ENCODE results near the gene TNRC6C.

Gene TNRC6C

DNA sequence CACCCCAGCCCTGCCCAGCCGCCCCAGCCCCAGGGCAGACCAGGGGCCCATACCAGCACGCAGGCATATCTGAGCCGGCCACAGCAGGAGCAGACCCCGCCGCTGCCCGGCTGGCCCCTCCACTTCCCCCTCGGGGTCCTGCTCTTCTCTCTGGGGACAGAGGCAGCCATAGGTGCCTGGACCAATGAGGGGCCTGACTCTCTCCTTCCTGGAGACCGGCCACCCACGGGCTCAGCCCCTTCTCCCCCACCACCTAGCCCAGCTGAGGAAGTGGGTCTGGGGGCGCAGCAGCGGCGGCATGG is 166.3 kb downstream of the TNRC6C start:
- no peak for DNase-seq (ENCODE audit: low read depth, low spot score)

DNA sequence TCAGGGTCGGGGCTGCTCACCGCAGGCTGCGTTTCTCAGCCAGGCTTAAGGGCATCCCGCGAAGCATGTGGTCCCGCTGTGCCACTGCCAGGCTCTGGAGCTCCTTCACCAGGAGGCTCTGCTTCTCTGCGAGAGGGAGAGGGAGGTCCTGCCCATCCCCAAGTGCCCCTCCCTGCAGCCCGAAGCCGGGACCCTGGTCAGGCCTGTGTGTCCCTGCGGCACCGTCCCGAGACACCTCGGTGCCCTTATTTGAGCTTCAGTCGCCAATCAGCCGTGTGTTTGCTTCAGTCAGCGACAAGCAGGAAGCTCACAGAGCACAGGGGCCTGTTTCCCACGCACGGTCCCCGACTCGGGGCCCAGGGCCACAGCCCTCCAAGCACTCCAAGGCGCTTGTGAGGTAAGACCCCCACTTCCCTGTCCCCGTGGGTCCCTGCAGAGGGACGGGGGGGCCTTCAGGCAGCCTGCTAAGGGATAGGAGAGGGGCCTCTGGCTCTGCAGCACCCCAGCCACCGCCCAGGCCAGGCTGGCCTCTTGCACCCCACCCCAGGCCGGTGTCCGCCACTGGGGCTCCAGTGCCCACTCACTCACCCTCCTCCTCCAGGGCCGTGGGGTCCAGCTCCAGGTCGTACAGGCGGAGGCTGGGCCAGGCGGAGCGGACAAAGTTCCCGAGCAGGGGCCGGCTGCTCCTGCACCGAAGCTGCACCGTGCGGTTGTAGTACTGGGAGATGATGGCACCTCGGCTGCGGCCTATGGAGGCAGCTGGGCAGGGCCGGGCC is 166.8 kb downstream of the TNRC6C start:
- no peak for DNase-seq (ENCODE audit: low read depth, low spot score)

DNA sequence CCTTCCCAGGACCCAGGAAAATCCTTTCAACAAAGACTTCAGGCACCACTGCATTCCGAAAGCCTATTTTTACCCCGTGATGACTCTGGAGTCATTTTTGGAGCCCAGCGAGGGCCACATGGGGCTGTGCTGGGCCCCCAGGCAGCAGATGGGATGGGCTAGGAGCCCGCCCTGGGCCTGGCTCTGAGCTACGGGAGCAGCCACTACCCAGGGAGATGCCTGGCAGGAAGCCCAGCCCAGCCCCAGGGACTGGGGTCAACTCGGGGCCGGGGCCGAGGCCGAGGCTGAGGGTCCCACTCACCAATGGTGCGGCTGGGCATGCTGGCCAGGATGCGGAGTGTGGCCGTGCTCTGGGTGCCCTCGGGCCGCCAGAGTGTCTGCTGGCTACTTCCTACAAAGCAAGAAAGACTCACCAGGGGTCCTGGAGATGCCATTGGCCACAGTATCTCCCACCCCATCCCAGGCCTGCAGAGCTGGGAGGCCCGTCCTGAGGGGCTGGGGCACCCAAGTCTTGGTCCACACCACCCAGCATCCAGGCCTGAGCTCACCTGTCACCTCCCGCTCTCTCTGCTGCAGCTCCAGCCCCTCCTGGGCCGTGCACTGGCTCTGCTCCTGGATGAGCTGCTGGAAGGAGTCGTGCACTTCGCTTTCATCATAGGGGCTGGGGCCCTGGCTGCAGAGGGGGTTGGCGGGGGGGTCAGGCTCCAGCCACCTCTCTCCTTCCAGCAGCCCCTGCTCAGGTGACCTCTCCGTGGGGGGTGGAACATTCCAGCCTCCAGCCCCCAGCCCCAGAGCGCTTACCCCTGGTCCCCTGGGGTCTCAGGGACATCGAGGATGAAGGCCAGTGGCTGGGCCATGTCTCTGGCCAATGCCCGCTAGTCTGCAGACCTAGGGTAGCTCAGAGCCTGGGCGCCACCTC is 167.7 kb downstream of the TNRC6C start:
- DNase-seq (ENCODE audit: low read depth, low spot score), result no peak

DNA sequence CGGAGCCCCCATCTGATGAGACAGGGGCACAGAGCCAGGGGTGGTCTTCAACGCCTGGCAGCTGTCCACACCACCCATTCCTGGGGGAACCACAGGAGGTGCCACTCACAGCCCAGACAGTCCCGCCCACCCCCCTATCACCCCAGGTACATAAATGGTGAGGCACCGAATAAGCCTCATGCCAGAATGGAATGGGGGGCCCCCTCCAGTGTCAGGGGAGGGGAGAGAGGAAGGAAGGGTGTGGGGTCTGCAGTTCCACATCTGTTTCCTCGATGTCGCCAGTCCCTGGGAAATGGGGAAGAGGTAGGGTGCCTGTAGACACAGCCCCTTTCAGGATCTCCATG is 168.4 kb downstream of the TNRC6C start:
- DNase-seq (ENCODE audit: low read depth, low spot score), result no peak

DNA sequence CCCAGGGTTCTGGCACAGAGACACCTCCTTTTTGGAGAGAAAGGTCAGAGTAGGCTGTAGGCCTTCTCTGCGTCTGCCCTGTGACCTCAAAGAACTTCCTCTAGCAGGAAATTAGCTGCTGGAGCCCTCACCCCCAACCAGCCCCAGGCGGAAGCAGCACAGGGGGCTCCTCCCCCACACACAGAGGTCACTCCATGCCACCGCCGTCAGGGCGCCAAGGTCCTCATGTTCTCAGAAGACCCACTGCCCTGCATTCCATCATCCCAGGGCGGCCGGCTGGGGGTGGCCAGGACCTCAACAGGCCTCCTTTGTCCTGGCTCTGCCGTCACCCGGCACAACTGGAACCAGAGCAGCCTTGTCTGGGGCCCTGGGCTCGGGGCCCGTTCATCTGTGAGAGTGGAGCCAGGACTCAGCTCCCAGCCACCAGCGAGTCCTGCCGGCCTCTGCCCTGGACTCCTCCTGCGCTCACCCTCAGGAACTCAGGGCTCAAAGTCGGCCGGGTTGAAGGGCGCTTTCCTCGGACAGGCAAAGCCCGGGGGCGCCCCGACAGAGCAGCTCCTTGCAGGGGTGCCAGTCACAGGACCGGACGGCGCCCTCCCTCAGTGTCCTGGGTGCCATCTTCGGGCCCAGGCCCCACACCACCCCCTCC is 168.9 kb downstream of the TNRC6C start:
- DNase-seq (ENCODE audit: low read depth, low spot score), result no peak

DNA sequence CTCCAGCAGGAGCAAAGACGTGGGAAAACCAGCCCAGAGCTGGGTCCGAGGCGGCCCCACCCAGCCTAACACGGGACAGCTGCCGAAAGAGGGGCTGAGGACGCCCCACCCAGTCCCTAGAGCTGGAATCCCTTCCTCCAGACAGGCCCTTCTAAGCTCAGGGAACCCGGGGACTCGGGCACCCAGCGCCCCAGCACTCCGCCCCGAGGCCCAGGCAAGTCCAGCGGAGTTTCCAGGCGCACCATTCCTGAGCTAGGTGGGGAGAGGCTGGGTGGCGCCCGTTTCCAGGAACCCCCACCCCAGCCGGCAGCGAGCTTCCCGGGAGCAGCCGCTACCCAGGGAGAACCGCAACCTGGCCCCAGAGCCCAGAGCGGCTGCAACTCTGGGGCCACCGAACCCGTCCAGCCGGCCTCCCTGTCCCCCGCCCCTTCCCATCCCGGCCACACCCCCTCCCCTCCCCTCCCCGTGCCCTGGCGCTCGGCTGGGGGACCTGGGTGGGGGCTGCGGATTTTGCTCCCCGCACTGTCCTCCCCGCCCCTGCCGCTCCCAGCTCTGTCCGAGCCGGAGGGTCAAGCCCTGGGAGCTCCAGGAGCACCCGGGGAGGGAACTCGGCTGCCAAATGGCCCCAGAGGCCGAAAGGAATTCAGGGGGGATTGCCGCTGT is 169.5 kb downstream of the TNRC6C start:
- no peak for DNase-seq (ENCODE audit: low read depth, low spot score)

DNA sequence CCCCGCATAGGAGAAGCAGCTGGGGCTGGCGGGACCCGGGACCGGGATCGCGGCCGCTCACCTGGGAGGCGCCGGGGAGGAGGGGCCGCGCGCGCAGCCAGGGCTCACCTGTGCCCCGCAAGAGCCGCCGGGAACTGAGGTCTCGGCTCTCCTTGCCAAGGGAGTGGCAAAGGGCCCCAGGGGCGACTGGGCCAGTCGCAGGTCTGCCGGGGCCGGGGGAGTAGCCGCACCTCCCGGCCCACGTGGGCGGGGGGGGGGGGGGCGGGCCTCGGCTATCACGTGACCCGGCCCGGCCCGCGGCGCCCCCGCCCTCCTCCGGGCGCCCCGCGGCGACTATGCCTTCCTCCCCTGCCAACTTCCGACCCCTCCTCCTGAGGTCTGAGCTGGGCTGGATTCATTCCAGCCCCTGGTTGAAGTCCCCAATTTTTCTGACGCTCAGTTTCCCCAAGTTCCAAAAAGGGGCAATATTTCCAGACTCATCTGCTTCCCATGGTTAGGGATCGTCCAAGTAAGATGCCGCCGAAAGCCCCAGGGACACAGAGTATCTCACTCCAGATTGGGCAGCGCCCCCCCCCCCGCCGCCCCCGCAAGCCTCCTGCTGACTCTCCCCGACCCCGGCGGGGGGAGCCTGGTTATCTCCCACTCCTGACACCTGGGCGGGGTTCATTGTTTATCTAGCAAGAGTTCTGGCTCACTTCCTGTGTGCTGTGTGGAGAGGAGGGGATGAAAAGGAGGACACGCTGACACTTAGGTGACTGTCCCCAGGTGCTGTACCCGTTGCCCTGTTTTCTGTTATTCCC is 170.2 kb downstream of the TNRC6C start, which contains the start of gene TMC6:
TMC6 (minus strand) TSS at position 205 of the 800 bp plus-strand sequence. CDS start 1,923 bp downstream, outside the sequence.
- no peak for DNase-seq (ENCODE audit: low read depth, low spot score)

DNA sequence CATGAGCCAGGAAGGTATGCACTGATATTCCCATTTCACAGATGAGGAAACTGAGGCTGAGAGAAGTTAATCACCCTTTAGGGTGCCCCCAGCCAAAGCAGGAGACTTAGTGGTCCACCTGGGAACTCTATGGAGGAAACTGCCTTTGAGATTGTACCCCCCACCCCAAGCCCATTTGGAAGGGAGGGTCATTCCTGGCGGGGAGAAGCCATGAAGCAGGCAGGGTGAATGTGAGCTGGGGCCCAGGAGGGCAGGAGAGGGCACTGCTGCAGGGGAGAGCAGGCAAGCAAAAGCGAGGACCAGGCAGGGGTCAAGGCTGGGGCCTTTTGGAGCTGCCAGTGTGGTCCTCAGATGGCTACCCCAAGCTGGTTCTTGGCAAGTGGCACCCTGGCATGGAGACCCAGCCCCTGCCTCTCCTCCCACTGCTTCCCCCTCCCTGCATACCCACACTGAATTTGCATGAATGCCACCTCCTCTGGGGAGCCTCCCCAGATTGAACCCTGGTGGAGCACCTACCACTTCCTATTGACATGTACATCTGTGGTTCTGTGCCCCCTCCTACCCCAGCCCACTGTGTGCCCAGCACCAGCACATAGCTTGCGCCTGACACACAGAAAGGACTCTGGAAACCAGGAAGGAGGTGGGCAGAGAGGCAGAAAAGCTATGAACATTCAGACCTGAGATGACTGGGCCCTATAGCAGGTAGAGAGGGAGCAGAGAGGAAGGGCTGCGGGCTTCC is 171.0 kb downstream of the TNRC6C start:
- DNase-seq (ENCODE audit: low read depth, low spot score), result no peak

DNA sequence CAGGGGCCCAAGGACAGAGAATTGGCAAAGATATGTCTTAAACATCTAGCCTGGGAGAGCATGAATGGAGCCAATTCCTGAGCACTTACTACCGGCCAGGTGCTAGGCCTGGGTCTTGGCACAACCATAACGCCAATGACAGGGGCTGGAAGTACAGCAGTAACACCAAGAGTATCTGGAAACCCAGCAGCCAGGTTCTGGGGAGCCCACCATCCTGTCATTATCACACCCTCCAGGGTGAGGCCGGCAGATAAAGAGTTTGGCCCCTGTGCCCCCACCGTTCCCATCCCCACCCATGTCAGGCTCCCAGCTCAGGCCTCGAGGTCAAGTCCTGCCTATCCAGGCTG is 171.6 kb downstream of the TNRC6C start:
- no peak for DNase-seq (ENCODE audit: low read depth, low spot score)

DNA sequence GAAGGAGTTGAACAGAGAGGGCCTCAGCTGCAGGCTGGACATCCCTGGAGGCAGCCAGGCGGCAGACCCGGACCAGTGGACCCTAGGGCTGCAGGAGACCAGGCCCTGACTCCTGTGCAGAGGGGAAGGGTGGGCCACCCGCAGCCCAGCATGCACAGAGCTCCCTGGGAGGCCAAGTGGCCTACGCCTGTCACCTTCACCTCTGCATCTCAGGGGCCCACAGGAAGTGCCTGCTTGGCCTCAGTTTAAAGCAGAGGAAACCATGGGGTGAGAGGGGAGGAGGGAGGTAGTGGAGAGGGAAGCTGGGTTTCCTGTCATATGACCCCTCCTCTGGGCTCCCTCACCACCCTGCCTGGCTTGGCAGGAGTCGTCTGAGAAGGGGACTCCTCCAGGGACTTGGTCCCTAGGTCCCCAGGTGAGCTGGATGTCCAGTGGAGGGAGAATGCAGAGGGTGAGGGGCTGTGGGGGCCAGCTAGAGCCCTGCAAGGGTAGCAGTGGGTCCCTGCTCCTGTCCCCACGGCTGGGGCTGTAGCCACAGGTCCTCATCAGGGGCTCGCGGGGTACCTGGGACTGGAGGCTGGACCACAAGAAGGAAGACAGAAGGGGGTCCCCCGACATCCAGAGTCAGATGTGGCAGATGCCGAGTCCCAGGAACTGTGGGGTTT is 172.1 kb downstream of the TNRC6C start, which contains the start of gene TMC8:
TMC8 (plus strand) TSS at position 335 of the 665 bp plus-strand sequence. CDS start 818 bp downstream, outside the sequence.
- DNase-seq (ENCODE audit: low read depth, low spot score), result no peak

DNA sequence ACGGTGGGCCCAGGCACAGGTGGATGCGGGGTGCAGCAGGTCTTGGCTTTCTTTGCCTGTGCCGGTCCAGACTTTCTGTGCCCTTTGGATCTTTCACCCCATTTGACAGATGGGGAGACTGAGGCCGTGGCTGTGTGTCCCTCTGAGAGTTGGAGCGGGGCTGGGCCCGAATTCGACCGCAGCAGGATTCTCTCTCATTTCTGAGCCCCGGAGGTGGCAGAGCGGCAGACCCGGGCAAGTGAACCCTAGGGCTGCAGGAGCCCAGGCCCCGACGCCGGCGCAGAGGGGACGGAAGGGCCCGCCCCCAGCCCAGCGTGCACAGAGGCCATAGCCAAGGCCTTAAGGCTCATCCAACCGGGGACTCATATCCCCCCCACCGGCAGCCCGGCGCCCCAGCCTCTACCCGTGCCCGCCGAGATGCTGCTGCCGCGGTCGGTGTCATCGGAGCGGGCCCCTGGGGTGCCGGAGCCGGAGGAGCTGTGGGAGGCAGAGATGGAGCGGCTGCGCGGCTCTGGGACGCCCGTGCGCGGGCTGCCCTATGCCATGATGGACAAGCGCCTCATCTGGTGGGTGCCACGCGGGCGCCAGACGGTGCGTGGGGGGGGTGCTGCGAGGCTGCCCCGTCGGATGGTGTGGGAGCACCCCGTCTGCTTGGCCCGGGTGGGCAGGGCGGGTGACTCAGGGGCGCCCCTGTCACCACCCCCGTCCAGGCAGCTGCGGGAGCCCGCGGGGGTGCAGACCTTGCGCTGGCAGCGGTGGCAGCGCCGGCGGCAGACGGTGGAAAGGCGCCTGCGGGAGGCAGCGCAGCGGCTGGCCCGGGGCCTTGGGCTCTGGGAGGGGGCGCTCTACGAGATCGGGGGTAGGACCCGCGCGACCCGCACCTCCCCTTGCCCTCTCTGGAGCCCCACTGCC is 172.9 kb downstream of the TNRC6C start:
- no peak for DNase-seq (ENCODE audit: low read depth, low spot score)

DNA sequence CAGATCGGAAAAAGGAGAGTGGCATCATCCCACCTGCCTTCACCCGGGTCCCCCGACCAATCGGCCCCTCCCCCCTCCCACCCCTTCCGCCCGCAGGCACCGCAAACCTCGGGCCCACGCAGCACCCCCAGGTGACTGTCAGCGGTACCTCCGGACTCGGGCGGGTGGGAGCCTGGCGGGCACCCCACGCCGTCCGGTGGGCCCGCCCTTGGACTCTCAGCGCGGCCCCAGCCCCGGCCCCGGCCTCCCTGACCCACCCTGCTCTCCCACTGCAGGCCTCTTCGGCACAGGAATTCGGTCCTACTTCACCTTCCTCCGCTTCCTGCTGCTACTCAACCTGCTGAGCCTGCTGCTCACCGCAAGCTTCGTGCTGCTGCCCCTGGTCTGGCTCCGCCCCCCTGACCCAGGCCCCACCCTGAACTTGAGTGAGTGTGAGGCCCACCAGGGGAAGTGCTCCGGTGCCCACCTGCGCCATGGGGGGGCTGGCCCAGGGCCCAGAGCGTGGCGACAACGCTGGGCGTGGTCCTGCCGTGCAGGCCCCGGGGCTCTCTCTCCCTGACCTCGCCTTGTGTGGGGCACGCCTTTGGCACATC is 173.7 kb downstream of the TNRC6C start:
- no peak for DNase-seq (ENCODE audit: low read depth, low spot score)

DNA sequence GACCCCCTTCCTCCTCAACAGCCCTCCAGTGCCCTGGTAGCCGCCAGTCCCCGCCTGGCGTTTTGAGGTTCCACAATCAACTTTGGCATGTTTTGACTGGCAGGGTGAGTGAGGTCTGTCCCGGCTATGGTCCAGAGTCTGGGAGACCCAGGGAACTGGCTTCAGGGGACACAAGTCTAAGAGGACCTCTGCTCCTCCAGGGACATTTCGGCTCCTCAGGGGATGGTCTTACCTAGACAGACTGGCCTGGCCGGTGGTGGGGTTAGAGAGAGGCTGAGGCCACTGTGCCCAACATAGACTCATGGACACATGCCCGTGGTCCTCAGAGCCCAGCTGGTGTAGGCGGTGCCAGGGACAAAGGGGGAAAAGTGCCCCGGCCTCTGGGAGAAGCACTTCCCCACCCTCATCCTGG is 174.3 kb downstream of the TNRC6C start:
- DNase-seq (ENCODE audit: low read depth, low spot score), result no peak

DNA sequence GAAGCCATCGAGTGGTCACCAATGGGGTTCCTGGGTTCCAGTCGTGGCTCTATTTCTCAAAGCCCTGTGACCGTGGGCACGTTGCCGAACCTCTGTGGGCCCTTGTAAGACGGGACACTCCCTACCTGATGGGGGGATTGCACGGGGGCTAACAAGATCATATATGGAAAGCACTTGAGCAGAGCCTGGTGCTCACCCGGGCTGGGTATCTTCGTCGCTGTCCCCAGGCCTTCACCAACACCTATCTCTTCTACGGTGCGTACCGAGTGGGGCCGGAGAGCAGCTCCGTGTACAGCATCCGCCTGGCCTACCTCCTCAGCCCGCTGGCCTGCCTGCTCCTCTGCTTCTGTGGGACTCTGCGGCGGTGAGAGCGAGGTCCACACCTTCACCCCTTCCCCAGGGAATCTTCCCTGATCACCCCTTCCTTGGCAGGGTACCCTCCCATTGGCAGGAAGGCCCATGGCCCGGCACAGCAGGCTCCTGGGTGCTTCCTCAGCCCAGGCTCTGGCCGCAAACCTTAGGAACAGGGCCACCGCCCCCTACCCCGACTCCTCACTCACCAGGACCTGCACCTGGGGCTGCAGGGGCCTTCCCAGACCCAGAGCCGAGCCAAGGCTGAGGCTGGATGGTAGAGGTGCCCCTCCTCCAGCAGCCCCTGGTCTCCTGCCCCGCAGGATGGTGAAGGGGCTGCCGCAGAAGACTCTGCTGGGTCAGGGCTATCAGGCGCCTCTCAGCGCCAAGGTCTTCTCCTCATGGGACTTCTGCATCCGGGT is 174.9 kb downstream of the TNRC6C start:
- DNase-seq (ENCODE audit: low read depth, low spot score), result no peak

DNA sequence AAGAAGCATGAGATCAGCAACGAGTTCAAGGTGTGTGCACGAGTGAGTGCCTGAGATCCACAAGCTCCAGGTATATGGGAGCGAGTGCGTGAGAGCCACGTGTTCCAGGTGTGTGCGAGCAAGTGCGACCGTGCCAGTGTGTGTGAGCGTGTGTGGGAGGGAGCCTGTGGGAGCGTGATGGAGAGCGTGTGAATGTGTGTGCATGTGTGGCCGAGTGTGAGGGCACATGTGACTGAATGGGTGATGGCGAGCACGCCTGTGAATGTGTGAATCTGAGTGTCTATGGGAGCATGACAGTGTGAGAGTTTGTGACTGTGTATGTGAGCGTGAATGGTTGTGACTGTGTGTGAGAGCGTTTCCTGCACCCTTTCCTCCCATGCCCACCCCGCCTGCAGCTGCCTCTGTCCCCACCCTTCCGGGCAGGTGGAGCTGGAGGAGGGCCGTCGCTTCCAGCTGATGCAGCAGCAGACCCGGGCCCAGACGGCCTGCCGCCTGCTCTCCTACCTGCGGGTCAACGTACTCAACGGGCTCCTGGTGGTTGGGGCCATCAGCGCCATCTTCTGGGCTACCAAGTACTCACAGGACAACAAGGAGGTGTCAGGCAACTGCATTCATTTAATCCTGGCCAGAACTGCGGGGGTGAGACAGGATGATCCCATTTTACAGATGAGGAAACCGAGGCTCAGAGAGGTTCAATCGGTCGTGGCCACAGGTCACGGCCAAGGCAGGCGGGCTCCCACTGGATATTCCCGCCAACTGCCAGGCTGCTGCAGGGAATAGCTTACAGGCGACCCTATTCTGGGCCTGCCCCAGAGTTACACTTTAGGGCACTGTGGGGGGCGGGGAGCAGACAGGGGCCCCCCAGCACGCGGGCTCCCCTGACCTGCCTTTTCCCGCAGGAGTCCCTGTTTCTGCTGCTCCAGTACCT is 175.7 kb downstream of the TNRC6C start:
- DNase-seq (ENCODE audit: low read depth, low spot score), result no peak

DNA sequence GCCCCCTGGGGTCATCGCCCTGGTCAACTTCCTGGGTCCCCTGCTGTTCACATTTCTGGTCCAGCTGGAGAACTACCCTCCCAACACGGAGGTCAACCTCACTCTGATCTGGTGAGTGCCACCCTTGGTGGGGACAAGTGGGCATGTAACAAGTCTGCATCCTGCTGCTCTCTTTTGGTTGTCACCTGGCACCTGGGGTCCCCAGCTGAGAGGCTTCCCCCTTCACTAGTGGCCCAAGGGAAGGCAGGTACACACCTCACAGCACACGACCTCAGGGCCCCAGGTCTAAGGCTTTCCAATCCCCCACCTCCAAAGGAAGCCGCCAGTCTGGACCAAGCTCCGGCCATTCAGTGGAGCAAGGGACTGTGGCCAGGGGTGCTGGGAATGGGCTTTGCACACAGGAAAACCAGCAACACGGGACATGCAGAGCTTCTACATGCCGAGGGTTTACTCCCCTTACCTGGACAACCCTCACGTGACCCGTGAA is 176.4 kb downstream of the TNRC6C start:
- DNase-seq (ENCODE audit: low read depth, low spot score), result no peak

Measured in brain pericyte (primary cell).